Caco-2 (cell line): Measurements from ENCODE around the gene DDX54. TPM values are rescaled to one million over a fixed set of nuclear protein-coding genes. Genes with fewer than 3 reads are reported as not detected.

ENCODE experiments used
- BruUV-seq: library from RNA; stranded (reverse); fragments of 400-500 nt; replicated peaks from 2 replicates; lab custom pipeline; 2021; lab: Mats Ljungman, UMichigan
- CTCF ChIA-PET: fragments of 300-600 bp; sonication (Branson Sonifier 250); formaldehyde crosslinking; loops from one replicate; lab custom pipeline; 2022; ENCODE audit warnings: antibody characterized with exemption; lab: Charles Lee
- POLR2A ChIA-PET: fragments of 300-600 bp; sonication (Branson Sonifier 250); formaldehyde crosslinking; loops from one replicate; lab custom pipeline; 2022; ENCODE audit warnings: antibody characterized with exemption; lab: Charles Lee
- DNase-seq, 2 experiments: peaks; one replicate each; pipeline versions ENCODE4 v3.0.0 to v3.0.0-alpha.2; 2020 to 2022
- H3K27me3 ChIP-seq: replicated peaks from 2 replicates; pipeline ENCODE4 v1.6.0; 2011; ENCODE audit warnings: low read length; ENCODE audit not compliant: control insufficient read depth, insufficient read depth
- H3K36me3 ChIP-seq: 2 replicates; pipeline ENCODE4 v1.5.1; 2011; ENCODE audit warnings: low read length; ENCODE audit not compliant: control insufficient read depth, insufficient read depth
- H3K4me1 ChIP-seq: fragments of 250-450 bp; sonication (Bioruptor Pico); 2 replicates; pipeline ENCODE4 v1.5.1; 2020; ENCODE audit warnings: mild to moderate bottlenecking
- H3K4me3 ChIP-seq: 2 replicates; pipeline ENCODE4 v1.5.1; 2011; ENCODE audit warnings: low read depth, mild to moderate bottlenecking, control low read depth, low read length
- H3K9me3 ChIP-seq: fragments of 250-450 bp; sonication (Bioruptor Pico); 2 replicates; pipeline ENCODE4 v1.5.1; 2020; ENCODE audit warnings: mild to moderate bottlenecking, moderate library complexity
- H3K27ac Mint-ChIP-seq: one replicate; pipeline ENCODE4 v1.8.0; 2022; ENCODE audit warnings: mixed read lengths; ENCODE audit not compliant: unreplicated experiment
- H3K27me3 Mint-ChIP-seq: one replicate; pipeline ENCODE4 v1.8.0; 2022; ENCODE audit warnings: mixed read lengths; ENCODE audit not compliant: insufficient read depth, unreplicated experiment
- H3K36me3 Mint-ChIP-seq: one replicate; pipeline ENCODE4 v1.8.0; 2022; ENCODE audit warnings: mild to moderate bottlenecking, mixed read lengths; ENCODE audit not compliant: insufficient read depth, unreplicated experiment
- H3K4me1 Mint-ChIP-seq: one replicate; pipeline ENCODE4 v1.8.0; 2022; ENCODE audit warnings: low read depth, mixed read lengths; ENCODE audit not compliant: unreplicated experiment
- H3K4me3 Mint-ChIP-seq: one replicate; pipeline ENCODE4 v1.8.0; 2022; ENCODE audit warnings: mild to moderate bottlenecking, moderate library complexity, mixed read lengths; ENCODE audit not compliant: unreplicated experiment
- H3K9me3 Mint-ChIP-seq: one replicate; pipeline ENCODE4 v1.8.0; 2022; ENCODE audit warnings: mixed read lengths; ENCODE audit not compliant: unreplicated experiment
- CTCF ChIP-seq, 2 experiments: fragments of 200-600 bp in 1 of 2; IDR thresholded peaks; 1 replicate in 1 of 2; 2 replicates in 1 of 2; pipeline versions ENCODE4 v1.5.1 to v1.8.0; 2011 to 2022; ENCODE audit warnings: antibody characterized with exemption in 1 of 2, control low read depth in 1 of 2, inconsistent platforms in 1 of 2, low read depth in 1 of 2, low read length in 1 of 2, mild to moderate bottlenecking in 1 of 2, moderate library complexity in 1 of 2; ENCODE audit not compliant: insufficient read depth in 1 of 2, severe bottlenecking in 1 of 2, unreplicated experiment in 1 of 2
- intact Hi-C: fragments of 100-400 bp; cut with micrococcal nuclease; formaldehyde crosslinking; loops from one replicate; pipeline ENCODE4 v1.10.0; 2022; ENCODE audit not compliant: unreplicated experiment
- total RNA-seq: library from RNA; stranded (reverse); gene quantifications from 2 replicates; pipeline ENCODE4 v1.2.3, GENCODE V29; 2022

The DDX54 gene
- total RNA-seq, 1 experiment from 2014 or later: 110 TPM

- Mint-ChIP-seq H3K27me3 (no peaks in the 10 kb centered on the region), H3K4me1 (no peaks in the 10 kb centered on the region), H3K9me3 (no peaks in the 10 kb centered on the region), H3K4me3 (no peak overlapping the region), H3K27ac (no peak overlapping the region), H3K36me3 (peaks cover 83% of the 10 kb centered on the region)
- H3K27me3 ChIP-seq: no peaks in the 10 kb centered on the region
- no peaks in the 10 kb centered on the region for H3K4me1 ChIP-seq
- TF ChIP-seq CTCF (IDR thresholded peaks at IDR 0.05; ENCODE audit: insufficient read depth in 1 of 2, low read depth in 1 of 2, low read length in 1 of 2, severe bottlenecking in 1 of 2, unreplicated experiment in 1 of 2): no peak
- peaks cover 5% of the 10 kb centered on the region for H3K36me3 ChIP-seq
- ChIA-PET CTCF (no interaction called here), POLR2A (no interaction called here)
- no peaks in the 10 kb centered on the region for H3K9me3 ChIP-seq
- H3K4me3 ChIP-seq: no peak overlapping the region
- DNase-seq: no peak
- intact Hi-C loops: no loop called here
- BruUV-seq: no TSS peak
Measured at GRCh38 chr12:113172185-113172584, 13.1 kb downstream of the DDX54 start.

- intact Hi-C loops: no loop called here
- no peaks in the 10 kb centered on the region for H3K4me1 Mint-ChIP-seq
Measured at GRCh38 chr12:113171543-113171942, 13.7 kb downstream of the DDX54 start.

GRCh38 chr12:113170926-113171325 is 14.4 kb downstream of the DDX54 start:
- no TSS peak for BruUV-seq
- Histone ChIP-seq H3K36me3 (peaks cover 5% of the 10 kb centered on the region; the same call in 1 of the 2 replicates), H3K4me3 (no peak overlapping the region), H3K27me3 (no peaks in the 10 kb centered on the region), H3K4me1 (no peaks in the 10 kb centered on the region), H3K9me3 (no peaks in the 10 kb centered on the region)
- intact Hi-C loops: no loop called here
- no peaks in the 10 kb centered on the region for H3K27me3 Mint-ChIP-seq
- no peak for DNase-seq
- POLR2A ChIA-PET: no interaction called here
- H3K36me3 Mint-ChIP-seq: peaks cover 91% of the 10 kb centered on the region
- no peak overlapping the region for H3K27ac Mint-ChIP-seq
- no peaks in the 10 kb centered on the region for H3K4me1 Mint-ChIP-seq
- H3K9me3 Mint-ChIP-seq: no peaks in the 10 kb centered on the region
- H3K4me3 Mint-ChIP-seq: no peak overlapping the region
- CTCF ChIA-PET: no interaction called here
- TF ChIP-seq CTCF (IDR thresholded peaks at IDR 0.05; ENCODE audit: insufficient read depth in 1 of 2, low read depth in 1 of 2, low read length in 1 of 2, severe bottlenecking in 1 of 2, unreplicated experiment in 1 of 2): no peak

More at GRCh38 chr12:113171543-113171942, 13.7 kb downstream of the DDX54 start:
- CTCF ChIA-PET: no interaction called here
- H3K27me3 ChIP-seq: no peaks in the 10 kb centered on the region
- H3K4me1 ChIP-seq: no peaks in the 10 kb centered on the region
- BruUV-seq: no TSS peak
- Mint-ChIP-seq H3K4me3 (no peak overlapping the region), H3K27me3 (no peaks in the 10 kb centered on the region), H3K27ac (no peak overlapping the region), H3K9me3 (no peaks in the 10 kb centered on the region), H3K36me3 (peaks cover 85% of the 10 kb centered on the region)
- H3K36me3 ChIP-seq: peaks cover 5% of the 10 kb centered on the region; the same call in 1 of the 2 replicates
- TF ChIP-seq CTCF (IDR thresholded peaks at IDR 0.05; ENCODE audit: insufficient read depth in 1 of 2, low read depth in 1 of 2, low read length in 1 of 2, severe bottlenecking in 1 of 2, unreplicated experiment in 1 of 2): no peak
- DNase-seq: no peak
- H3K9me3 ChIP-seq: no peaks in the 10 kb centered on the region
- POLR2A ChIA-PET: no interaction called here
- H3K4me3 ChIP-seq: no peak overlapping the region
